ENCODE data around the gene HSPA6.

- peak; percentile 15 for TF ChIP-seq CTCF (IDR thresholded peaks at IDR 0.05)
- TF ChIP-seq EZH2 (IDR thresholded peaks at IDR 0.05), result no peak
These were observed 41.0 kb upstream of the HSPA6 start for GRCh38 chr1:161483361-161483760.
